HEK293T (cell line): ENCODE results near the gene PERM1.

Experiments used
- ARNT ChIP-seq: fragments of 450-650 bp; IDR thresholded peaks from 2 replicates; pipeline ENCODE4 v1.6.1; 2017; ENCODE audit warnings: mild to moderate bottlenecking
- CTBP1 ChIP-seq: fragments of 450-650 bp; IDR thresholded peaks from 2 replicates; pipeline ENCODE4 v1.6.1; 2016; ENCODE audit warnings: borderline replicate concordance
- FOXA1 ChIP-seq: fragments of 450-650 bp; IDR thresholded peaks from 2 replicates; pipeline ENCODE4 v1.6.1; 2016; ENCODE audit warnings: mild to moderate bottlenecking
- FOXM1 ChIP-seq: fragments of 450-650 bp; IDR thresholded peaks from 2 replicates; pipeline ENCODE4 v1.6.1; 2017; ENCODE audit warnings: mild to moderate bottlenecking, borderline replicate concordance
- HDGF ChIP-seq: fragments of 450-650 bp; IDR thresholded peaks from 2 replicates; pipeline ENCODE4 v1.6.1; 2017; ENCODE audit warnings: antibody characterized with exemption, borderline replicate concordance
- SP1 ChIP-seq: fragments of 450-650 bp; IDR thresholded peaks from 2 replicates; pipeline ENCODE4 v1.6.1; 2017
- SUZ12 ChIP-seq: fragments of 450-650 bp; IDR thresholded peaks from 2 replicates; pipeline ENCODE4 v1.6.1; 2016; ENCODE audit warnings: mild to moderate bottlenecking
- TARDBP ChIP-seq: fragments of 450-650 bp; IDR thresholded peaks from 2 replicates; pipeline ENCODE4 v1.6.1; 2016
- ZNF384 ChIP-seq: fragments of 450-650 bp; IDR thresholded peaks from 2 replicates; pipeline ENCODE4 v1.6.1; 2016

GRCh38 chr1:998995-999724 lies 17.3 kb upstream of the PERM1 start:
- TF ChIP-seq ZNF384: no peak
- no peak for TF ChIP-seq SUZ12
- no peak for TF ChIP-seq TARDBP
- no peak for TF ChIP-seq SP1
- no peak for TF ChIP-seq FOXA1
- no peak for TF ChIP-seq CTBP1
- TF ChIP-seq FOXM1: no peak
- TF ChIP-seq HDGF: no peak
- TF ChIP-seq ARNT: no peak
